ACC112 (cell line): ENCODE results near the gene RYK.
"Not testable (repeated sequence)": the region's sequence is repeated elsewhere in the genome, so short reads cannot be mapped to it uniquely, and the experiment has no call there.

Experiments
- H2AFZ ChIP-seq: fragments of 200-600 bp; sonication (generic); one replicate; pipeline ENCODE4 v1.6.0; 2017; ENCODE audit warnings: antibody characterized with exemption, low read length; ENCODE audit not compliant: unreplicated experiment
- H3K27ac ChIP-seq: fragments of 200-600 bp; sonication (generic); 2 replicates; pipeline ENCODE4 v1.5.1; 2014; ENCODE audit warnings: low read depth, mild to moderate bottlenecking, antibody characterized with exemption, low read length, moderate library complexity
- H3K27me3 ChIP-seq: fragments of 200-600 bp; sonication (generic); 2 replicates; pipeline ENCODE4 v1.6.1; 2014; ENCODE audit warnings: mild to moderate bottlenecking, antibody characterized with exemption, low read length, moderate library complexity, mixed read lengths; ENCODE audit not compliant: insufficient read depth
- H3K36me3 ChIP-seq: fragments of 200-600 bp; sonication (generic); 2 replicates; pipeline ENCODE4 v1.6.1; 2016; ENCODE audit warnings: mild to moderate bottlenecking, antibody characterized with exemption, low read length, moderate library complexity, mixed read lengths; ENCODE audit not compliant: insufficient read depth
- H3K4me1 ChIP-seq: fragments of 200-600 bp; sonication (generic); one replicate; pipeline ENCODE4 v1.6.1; 2016; ENCODE audit warnings: low read length, mixed read lengths; ENCODE audit not compliant: insufficient read depth, unreplicated experiment, control insufficient read depth
- H3K4me3 ChIP-seq: fragments of 200-600 bp; sonication (generic); 2 replicates; pipeline ENCODE4 v1.5.1; 2014; ENCODE audit warnings: mild to moderate bottlenecking, low read depth, low read length
- H3K79me2 ChIP-seq: fragments of 200-600 bp; sonication (generic); one replicate; pipeline ENCODE4 v1.6.0; 2016; ENCODE audit warnings: low read length; ENCODE audit not compliant: control insufficient read depth, unreplicated experiment, insufficient read depth

RYK gene

DNA sequence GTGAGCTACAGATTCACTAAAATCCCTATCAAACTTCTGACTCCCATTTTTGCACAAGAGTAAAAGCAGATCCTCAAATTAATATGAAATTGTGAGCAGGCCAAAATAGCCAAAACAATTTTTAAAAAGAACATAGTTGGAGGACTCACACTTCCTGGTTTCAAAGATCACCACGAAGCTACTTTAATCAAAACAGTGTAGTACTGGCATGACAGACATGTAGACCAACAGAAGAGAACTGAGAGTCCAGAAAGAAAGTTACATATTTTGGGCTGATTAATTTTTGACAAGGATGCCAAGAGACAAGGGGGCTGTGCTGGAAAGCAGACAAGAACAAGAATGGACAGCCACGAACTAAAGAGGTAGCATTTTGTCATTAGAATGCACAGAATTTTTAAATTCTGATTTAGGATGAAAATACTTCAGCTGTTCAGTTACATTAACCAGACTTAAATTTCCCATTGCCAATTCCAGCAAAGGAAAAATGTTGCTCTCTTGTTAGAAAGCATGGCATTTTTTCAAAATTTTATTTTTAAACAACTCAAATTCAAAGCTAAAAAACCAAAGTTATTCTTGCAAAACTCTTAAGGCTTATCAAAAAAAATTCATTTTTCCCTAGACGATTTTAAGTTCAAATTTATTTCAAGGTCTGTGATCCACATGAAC is 14.0 kb downstream of the RYK start:
- Histone ChIP-seq H3K27ac (peak overlapping the region; percentile 29), H3K36me3 (no peaks in the 10 kb centered on the region), H3K79me2 (peaks cover 93% of the 10 kb centered on the region), H3K4me1 (peaks cover 63% of the 10 kb centered on the region), H3K4me3 (peak overlapping the region; percentile 4; the same call in 1 of the 2 replicates), H2AFZ (no peak overlapping the region), H3K27me3 (no peaks in the 10 kb centered on the region)

GRCh38 chr3:134235577-134236076 is 15.0 kb downstream of the RYK start:
- Histone ChIP-seq H3K27me3 (no peaks in the 10 kb centered on the region), H3K27ac (no peak overlapping the region), H3K36me3 (no peaks in the 10 kb centered on the region), H2AFZ (no peak overlapping the region), H3K4me3 (no peak overlapping the region), H3K4me1 (peaks cover 67% of the 10 kb centered on the region), H3K79me2 (peaks cover 92% of the 10 kb centered on the region)

- H3K27me3 ChIP-seq: no peaks in the 10 kb centered on the region
- H3K27ac ChIP-seq: no peak overlapping the region
- no peak overlapping the region for H3K4me3 ChIP-seq
- H2AFZ ChIP-seq: no peak overlapping the region
- peaks cover 93% of the 10 kb centered on the region for H3K79me2 ChIP-seq
- no peaks in the 10 kb centered on the region for H3K36me3 ChIP-seq
- H3K4me1 ChIP-seq: peaks cover 50% of the 10 kb centered on the region
These were observed 17.7 kb downstream of the RYK start for GRCh38 chr3:134232951-134233350.

GRCh38 chr3:134232151-134232550 is 18.5 kb downstream of the RYK start:
- Histone ChIP-seq H3K4me3 (no peak overlapping the region), H2AFZ (no peak overlapping the region), H3K79me2 (peaks cover 91% of the 10 kb centered on the region), H3K36me3 (no peaks in the 10 kb centered on the region), H3K27ac (no peak overlapping the region), H3K27me3 (no peaks in the 10 kb centered on the region), H3K4me1 (peaks cover 42% of the 10 kb centered on the region)

DNA sequence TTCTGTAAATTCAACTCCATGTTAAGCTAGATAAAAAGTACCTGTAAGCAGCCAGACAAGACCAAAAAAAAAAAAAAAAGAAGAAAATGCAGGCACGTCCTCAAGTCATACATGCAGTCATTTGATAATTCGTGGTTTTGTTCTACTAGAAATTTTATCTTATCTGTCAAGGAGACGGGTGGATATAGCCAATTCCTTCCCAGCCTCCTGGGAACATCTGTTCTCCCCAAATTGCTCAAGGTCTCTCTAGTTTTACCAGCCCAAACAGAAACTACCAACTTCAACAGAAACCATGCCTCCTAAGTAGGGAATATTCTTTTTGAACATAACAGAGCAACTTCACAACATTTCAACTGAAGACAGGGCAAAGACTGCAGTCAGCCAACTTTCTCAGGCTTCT is 19.5 kb downstream of the RYK start:
- Histone ChIP-seq H3K27ac (no peak overlapping the region), H3K36me3 (no peaks in the 10 kb centered on the region), H3K27me3 (no peaks in the 10 kb centered on the region), H3K79me2 (peaks cover 88% of the 10 kb centered on the region), H2AFZ (no peak overlapping the region), H3K4me3 (no peak overlapping the region), H3K4me1 (peaks cover 32% of the 10 kb centered on the region)

DNA sequence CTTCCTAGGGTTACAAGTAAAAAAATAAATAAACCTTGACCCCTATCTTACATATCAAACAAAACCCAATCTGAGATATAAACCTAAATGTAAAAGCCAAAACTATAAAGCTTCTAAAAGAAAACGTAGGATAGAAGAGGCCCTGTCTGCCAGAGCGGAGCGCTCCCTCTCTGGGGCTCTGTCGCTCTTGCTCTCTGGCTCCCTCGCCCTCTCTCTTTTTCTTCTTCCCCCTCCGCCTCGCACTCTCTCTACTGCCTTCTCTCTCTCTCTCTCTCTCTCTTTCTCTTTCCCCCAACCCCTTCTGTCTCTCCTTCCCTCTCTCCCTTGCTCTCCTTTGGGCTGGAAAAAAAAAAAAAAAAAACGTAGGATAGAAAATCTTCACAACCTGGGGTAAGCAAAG is 21.6 kb downstream of the RYK start:
- Histone ChIP-seq H3K4me1 (peaks cover 15% of the 10 kb centered on the region), H3K36me3 (no peaks in the 10 kb centered on the region), H3K27me3 (no peaks in the 10 kb centered on the region), H3K27ac (no peak overlapping the region), H2AFZ (no peak overlapping the region), H3K79me2 (peaks cover 86% of the 10 kb centered on the region), H3K4me3 (no peak overlapping the region)

GRCh38 chr3:134228479-134228878 is 22.2 kb downstream of the RYK start:
- H3K27me3 ChIP-seq: no peaks in the 10 kb centered on the region
- H3K79me2 ChIP-seq: peaks cover 86% of the 10 kb centered on the region
- H3K27ac ChIP-seq: no peak overlapping the region
- no peak overlapping the region for H2AFZ ChIP-seq
- H3K4me3 ChIP-seq: no peak overlapping the region
- peaks cover 15% of the 10 kb centered on the region for H3K4me1 ChIP-seq
- no peaks in the 10 kb centered on the region for H3K36me3 ChIP-seq

GRCh38 chr3:134228035-134228434 is 22.6 kb downstream of the RYK start:
- Histone ChIP-seq H3K4me3 (no peak overlapping the region), H3K27me3 (no peaks in the 10 kb centered on the region), H3K4me1 (peaks cover 15% of the 10 kb centered on the region), H2AFZ (no peak overlapping the region), H3K36me3 (no peaks in the 10 kb centered on the region), H3K79me2 (peaks cover 85% of the 10 kb centered on the region), H3K27ac (no peak overlapping the region)

DNA sequence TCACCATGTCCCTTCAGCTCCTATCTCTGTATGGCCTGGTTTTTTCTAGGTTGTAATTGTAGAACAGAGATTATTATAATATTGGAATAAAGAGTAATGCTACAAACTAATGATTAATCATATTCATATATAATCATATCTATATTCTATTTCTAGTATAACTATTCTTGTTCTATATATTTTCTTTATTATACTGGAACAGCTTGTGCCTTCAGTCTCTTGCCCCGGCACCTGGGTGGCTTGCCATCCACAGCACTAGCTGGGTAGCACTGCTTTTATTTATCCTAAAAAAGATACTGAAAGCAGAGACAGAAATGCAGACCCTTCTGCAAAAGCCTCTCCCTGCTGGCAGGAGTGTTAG is 25.9 kb downstream of the RYK start:
- peaks cover 72% of the 10 kb centered on the region for H3K79me2 ChIP-seq
- not testable (repeated sequence) for H3K27me3 ChIP-seq, H3K27ac ChIP-seq, H3K4me1 ChIP-seq, H2AFZ ChIP-seq, H3K36me3 ChIP-seq, H3K4me3 ChIP-seq

GRCh38 chr3:134222835-134223234 is 27.8 kb downstream of the RYK start:
- Histone ChIP-seq H3K36me3 (no peaks in the 10 kb centered on the region), H3K4me1 (no peaks in the 10 kb centered on the region), H3K79me2 (peaks cover 56% of the 10 kb centered on the region)

GRCh38 chr3:134216851-134217250 is 33.8 kb downstream of the RYK start:
- H3K36me3 ChIP-seq: no peaks in the 10 kb centered on the region
- no peaks in the 10 kb centered on the region for H3K27me3 ChIP-seq
- no peak overlapping the region for H3K4me3 ChIP-seq
- no peaks in the 10 kb centered on the region for H3K4me1 ChIP-seq
- peaks cover 20% of the 10 kb centered on the region for H3K79me2 ChIP-seq
- no peak overlapping the region for H3K27ac ChIP-seq
- H2AFZ ChIP-seq: no peak overlapping the region

More at GRCh38 chr3:134222835-134223234, 27.8 kb downstream of the RYK start:
- Histone ChIP-seq H3K4me3 (no peak overlapping the region), H3K27ac (no peak overlapping the region), H3K27me3 (no peaks in the 10 kb centered on the region), H2AFZ (no peak overlapping the region)
